SK-N-SH (cell line): ENCODE data around the gene PDCD1.
"Not testable (repeated sequence)": the region's sequence is repeated elsewhere in the genome, so short reads cannot be mapped to it uniquely, and the experiment has no call there.

Experiments
- CTCF ChIP-seq: fragments of 200-600 bp; sonication (generic); IDR thresholded peaks from 2 replicates; pipeline ENCODE4 v1.6.1; 2017; ENCODE audit warnings: antibody characterized with exemption, mild to moderate bottlenecking, moderate library complexity
- EP300 ChIP-seq, 2 experiments: IDR thresholded peaks; 2 replicates each; pipeline versions ENCODE4 v1.4.0 to v1.6.1; 2012; ENCODE audit warnings: borderline replicate concordance in 1 of 2, low read depth in 1 of 2, low read length in 1 of 2
- FOXM1 ChIP-seq: IDR thresholded peaks from 2 replicates; pipeline ENCODE4 v1.4.0; 2012; ENCODE audit warnings: low read depth, mild to moderate bottlenecking
- PBX3 ChIP-seq: IDR thresholded peaks from 2 replicates; pipeline ENCODE4; 2012
- SIN3A ChIP-seq: IDR thresholded peaks from 2 replicates; pipeline ENCODE4 v1.6.1; 2012; ENCODE audit warnings: low read depth, mild to moderate bottlenecking, low read length, moderate library complexity, borderline replicate concordance
- SMC3 ChIP-seq: IDR thresholded peaks from 2 replicates; pipeline ENCODE4 v1.6.1; 2012; ENCODE audit warnings: low read depth, low read length, improper control_type of control experiment
- YY1 ChIP-seq: IDR thresholded peaks from 2 replicates; pipeline ENCODE4 v1.4.0; 2012; ENCODE audit warnings: low read depth, mild to moderate bottlenecking

- not testable (repeated sequence) for TF ChIP-seq CTCF; EP300 (IDR thresholded peaks at IDR 0.05; ENCODE audit: borderline replicate concordance in 1 of 2, low read depth in 1 of 2, low read length in 1 of 2); PBX3; SIN3A; SMC3; FOXM1; YY1
Measured at GRCh38 chr2:241817821-241818215, 40.9 kb downstream of the PDCD1 start.
